MG63 (cell line): ENCODE data around the gene CFLAR. TPM values are rescaled to one million over a fixed set of nuclear protein-coding genes. Genes with fewer than 3 reads are reported as not detected.
A peak's percentile ranks its signal among the peaks of the same experiment; 100 is the strongest.

Experiments
- DNase-seq: peaks from one replicate; pipeline ENCODE4 v3.0.0-alpha.2; 2020
- H3K27me3 ChIP-seq: fragments of 250-450 bp; sonication (Bioruptor Pico); 2 replicates; pipeline ENCODE4 v1.5.1; 2020; ENCODE audit warnings: mild to moderate bottlenecking, moderate library complexity
- H3K36me3 ChIP-seq: fragments of 250-450 bp; sonication (Bioruptor Pico); 2 replicates; pipeline ENCODE4 v1.5.1; 2020; ENCODE audit warnings: mild to moderate bottlenecking, moderate library complexity
- H3K4me3 ChIP-seq: fragments of 250-450 bp; sonication (Bioruptor Pico); 2 replicates; pipeline ENCODE4 v1.5.1; 2020; ENCODE audit warnings: mild to moderate bottlenecking, moderate library complexity
- H3K9me3 ChIP-seq: fragments of 250-450 bp; sonication (Bioruptor Pico); 2 replicates; pipeline ENCODE4 v1.5.1; 2020; ENCODE audit warnings: mild to moderate bottlenecking, moderate library complexity
- total RNA-seq: library from RNA; depleted of rRNA; stranded (reverse); fragments of >200 nt; shearing (Covaris generic); gene quantifications from 2 replicates; pipeline ENCODE4 v1.2.3, GENCODE V29; 2014; ENCODE audit warnings: low replicate concordance; rRNA removed

The CFLAR gene
- total RNA-seq, 1 experiment from 2014 or later, result 29.3 TPM

DNA sequence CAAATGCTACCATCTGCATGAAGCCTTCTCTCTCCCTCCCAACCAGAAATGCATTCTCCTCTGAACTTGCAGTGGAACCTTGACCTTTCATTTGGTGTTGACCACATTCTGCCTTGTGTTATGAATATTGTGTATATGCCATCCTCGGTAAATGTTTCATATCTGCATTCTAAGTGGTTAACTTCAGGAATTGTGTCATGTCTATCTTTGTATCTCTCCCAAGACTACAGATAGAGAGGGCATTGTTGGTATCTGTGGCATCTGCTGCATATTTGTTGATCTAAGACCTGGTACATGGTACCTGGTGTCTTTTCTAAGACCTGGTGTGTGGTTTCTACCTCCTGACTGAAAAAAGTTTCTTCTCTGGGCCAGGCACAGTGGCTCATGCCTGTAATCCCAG, 101.0 kb downstream of the CFLAR start:
- no peak for DNase-seq
- Histone ChIP-seq H3K9me3 (no peaks in the 10 kb centered on the region), H3K36me3 (no peaks in the 10 kb centered on the region; the same call in 1 of the 2 replicates), H3K4me3 (no peak overlapping the region), H3K27me3 (no peaks in the 10 kb centered on the region)

- DNase-seq, result peak; percentile 66
- H3K36me3 ChIP-seq, result no peaks in the 10 kb centered on the region; the same call in 1 of the 2 replicates
- H3K4me3 ChIP-seq, result no peak overlapping the region
- no peaks in the 10 kb centered on the region for H3K9me3 ChIP-seq
- no peaks in the 10 kb centered on the region for H3K27me3 ChIP-seq
These were observed 102.8 kb downstream of the CFLAR start for GRCh38 chr2:201218780-201219179.

DNA sequence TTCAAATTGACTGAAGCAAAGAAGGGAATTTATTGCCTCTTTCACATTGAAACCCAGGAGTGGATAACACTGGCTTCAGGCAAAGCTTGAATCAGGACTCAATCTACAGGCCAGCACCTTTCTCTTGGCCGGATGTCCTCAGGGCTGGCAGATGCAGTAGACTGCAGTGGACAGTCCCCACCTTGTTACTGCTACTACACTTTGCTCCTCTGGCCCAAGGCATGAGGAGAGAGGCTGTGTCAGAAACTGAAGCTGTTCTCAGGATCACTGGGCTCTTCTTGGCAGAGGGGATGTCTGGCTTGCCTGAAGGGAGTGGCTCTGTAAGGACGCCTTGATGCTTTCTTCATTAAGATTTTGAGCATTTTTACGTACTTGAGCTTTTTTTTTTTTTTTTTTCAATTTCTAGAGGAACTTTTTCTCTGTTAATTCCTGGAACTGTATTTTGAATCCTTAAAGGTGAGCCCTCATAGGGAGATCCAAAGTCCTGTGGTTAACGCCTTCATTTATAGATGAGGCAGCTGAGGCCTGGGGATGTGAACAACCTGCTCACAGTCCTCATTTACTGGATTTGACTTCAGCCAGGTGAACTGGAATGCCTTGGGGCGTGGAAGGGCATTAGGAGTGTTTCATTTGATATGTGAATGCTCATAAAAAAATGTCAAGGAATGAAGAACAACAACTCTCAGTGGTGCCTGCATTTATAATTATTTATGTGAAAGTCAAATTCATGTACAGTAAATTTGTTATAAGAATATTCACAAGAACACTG, 103.5 kb downstream of the CFLAR start:
- H3K9me3 ChIP-seq, result no peaks in the 10 kb centered on the region
- H3K27me3 ChIP-seq, result no peaks in the 10 kb centered on the region
- DNase-seq, result no peak

GRCh38 chr2:201220102-201220570, 104.2 kb downstream of the CFLAR start:
- no peak overlapping the region for H3K4me3 ChIP-seq
- no peak for DNase-seq
- no peaks in the 10 kb centered on the region for H3K9me3 ChIP-seq
- no peaks in the 10 kb centered on the region; the same call in 1 of the 2 replicates for H3K36me3 ChIP-seq
- no peaks in the 10 kb centered on the region for H3K27me3 ChIP-seq

More for the DNA sequence above, 103.5 kb downstream of the CFLAR start:
- Histone ChIP-seq H3K4me3 (no peak overlapping the region), H3K36me3 (no peaks in the 10 kb centered on the region; the same call in 1 of the 2 replicates)

- no peak overlapping the region for H3K4me3 ChIP-seq
- H3K27me3 ChIP-seq, result no peaks in the 10 kb centered on the region
- no peaks in the 10 kb centered on the region; the same call in 1 of the 2 replicates for H3K36me3 ChIP-seq
- no peak for DNase-seq
- H3K9me3 ChIP-seq, result no peaks in the 10 kb centered on the region
These were observed 107.4 kb downstream of the CFLAR start for GRCh38 chr2:201223089-201224073.

Other genes starting within 250 kb of the CFLAR start
- 56.5 and 155 TPM in 2 replicates for gene PPIL3, start 227.1 kb upstream of the CFLAR start, total RNA-seq
- gene NIF3L1, start 226.8 kb upstream of the CFLAR start, total RNA-seq, result 47.7 and 50.0 TPM in 2 replicates
- gene ORC2, start 152.5 kb upstream of the CFLAR start, total RNA-seq, result 15.6 and 29.0 TPM in 2 replicates
- 0.62 and 0.86 TPM in 2 replicates for gene HYCC2, start 44.5 kb upstream of the CFLAR start, total RNA-seq
- 126 and 240 TPM in 2 replicates for gene NDUFB3, start 44.2 kb upstream of the CFLAR start, total RNA-seq
- gene CASP10, start 67.0 kb downstream of the CFLAR start, total RNA-seq, result 0.91 and 4.7 TPM in 2 replicates
- gene CASP8, start 144.4 kb downstream of the CFLAR start, total RNA-seq, result 16.3 and 23.7 TPM in 2 replicates
- gene FLACC1, start 241.2 kb downstream of the CFLAR start, total RNA-seq, result 0.26 TPM in 1 of 2 replicates, not detected in the other